HS-27A (cell line): Measurements from ENCODE around the gene VMAC.
A peak's percentile ranks its signal among the peaks of the same experiment; 100 is the strongest.
"Not testable (repeated sequence)": the region's sequence is repeated elsewhere in the genome, so short reads cannot be mapped to it uniquely, and the experiment has no call there.

Experiments
- DNase-seq: peaks from one replicate; pipeline ENCODE4 v3.0.0-alpha.2; 2012; ENCODE audit warnings: low read depth, missing footprints

The VMAC gene

GRCh38 chr19:5904352-5905113, at the start of gene VMAC:
Gene VMAC, plus strand, starts transcription at chr19:5904872. Its CDS starts 19 bp downstream, at chr19:5904891.
- DNase-seq, result peak; percentile 99

- not testable (repeated sequence) for DNase-seq
These were observed 49.5 kb upstream of the VMAC start for GRCh38 chr19:5855151-5855550.

- no peak for DNase-seq
These were observed 47.2 kb upstream of the VMAC start for GRCh38 chr19:5857203-5858081.

GRCh38 chr19:5863030-5863665, 41.5 kb upstream of the VMAC start:
- DNase-seq, result no peak

GRCh38 chr19:5864013-5864720, 40.5 kb upstream of the VMAC start:
- no peak for DNase-seq

- DNase-seq, result no peak
These were observed 39.8 kb upstream of the VMAC start for GRCh38 chr19:5864725-5865486.

GRCh38 chr19:5865772-5866171, 38.9 kb upstream of the VMAC start:
- no peak for DNase-seq

GRCh38 chr19:5867201-5868136, 37.2 kb upstream of the VMAC start:
- DNase-seq, result no peak

GRCh38 chr19:5870986-5871394, 33.7 kb upstream of the VMAC start:
- no peak for DNase-seq

GRCh38 chr19:5873617-5874199, 31.0 kb upstream of the VMAC start:
- no peak for DNase-seq

GRCh38 chr19:5874496-5874895, 30.2 kb upstream of the VMAC start:
- not testable (repeated sequence) for DNase-seq

- no peak for DNase-seq
These were observed 27.2 kb upstream of the VMAC start for GRCh38 chr19:5877427-5877826.

GRCh38 chr19:5877882-5878281, 26.8 kb upstream of the VMAC start:
- DNase-seq, result no peak

- no peak for DNase-seq
These were observed 24.5 kb upstream of the VMAC start for GRCh38 chr19:5880196-5880595.

GRCh38 chr19:5880604-5881078, 24.0 kb upstream of the VMAC start:
- DNase-seq, result no peak

- no peak for DNase-seq
These were observed 23.0 kb upstream of the VMAC start for GRCh38 chr19:5881543-5882299.

- no peak for DNase-seq
These were observed 22.2 kb upstream of the VMAC start for GRCh38 chr19:5882421-5882968.

GRCh38 chr19:5883157-5883873, 21.4 kb upstream of the VMAC start:
- DNase-seq, result not testable (repeated sequence)
